NCI-H460 (cell line): Measurements from ENCODE around the gene CRLF1. TPM values are rescaled to one million over a fixed set of nuclear protein-coding genes. Genes with fewer than 3 reads are reported as not detected.

Experiments
- DNase-seq: peaks from one replicate; pipeline ENCODE4 v3.0.0-alpha.2; 2016; ENCODE audit warnings: low read depth; ENCODE audit errors: extremely low read depth
- polyA plus RNA-seq: library from polyadenylated mRNA; depleted of rRNA; stranded (reverse); fragments of >200 nt; gene quantifications from 2 replicates; pipeline ENCODE4 v1.2.3, GENCODE V29; 2014; cell fraction: nucleus; rRNA removed
- total RNA-seq: library from RNA; depleted of rRNA; stranded (reverse); fragments of >200 nt; shearing (Covaris generic); gene quantifications from 2 replicates; pipeline ENCODE4 v1.2.3, GENCODE V29; 2014; rRNA removed

Gene CRLF1
- total RNA-seq: 91.3 and 109 TPM in 2 replicates
- polyA plus RNA-seq: 76.3 and 105 TPM in 2 replicates

GRCh38 chr19:18606281-18607225 lies at the start of gene CRLF1:
Gene CRLF1, minus strand, starts transcription at chr19:18606799. Its CDS starts 143 bp downstream, at chr19:18606656.
- DNase-seq: no peak

- DNase-seq: no peak
Measured at GRCh38 chr19:18655173-18655844, 48.7 kb upstream of the CRLF1 start.

- DNase-seq: no peak
Measured at GRCh38 chr19:18654469-18654868, 47.9 kb upstream of the CRLF1 start.

- DNase-seq: no peak
Measured at GRCh38 chr19:18653853-18654252, 47.3 kb upstream of the CRLF1 start.

- DNase-seq: no peak
Measured at GRCh38 chr19:18651733-18652132, 45.1 kb upstream of the CRLF1 start.

- DNase-seq: no peak
Measured at GRCh38 chr19:18651300-18651699, 44.7 kb upstream of the CRLF1 start.

- DNase-seq: peak; percentile 73
Measured at GRCh38 chr19:18650468-18651041, 44.0 kb upstream of the CRLF1 start.

- DNase-seq: peak; percentile 78
Measured at GRCh38 chr19:18650021-18650390, 43.4 kb upstream of the CRLF1 start.

GRCh38 chr19:18649371-18650020 lies 42.9 kb upstream of the CRLF1 start:
- peak; percentile 40 for DNase-seq

GRCh38 chr19:18648973-18649315 lies 42.3 kb upstream of the CRLF1 start:
- no peak for DNase-seq

- no peak for DNase-seq
Measured at GRCh38 chr19:18647807-18648206, 41.2 kb upstream of the CRLF1 start.

- no peak for DNase-seq
Measured at GRCh38 chr19:18647371-18647767, 40.8 kb upstream of the CRLF1 start.

GRCh38 chr19:18646535-18647370 lies 40.2 kb upstream of the CRLF1 start:
- DNase-seq: no peak

GRCh38 chr19:18645035-18645511 lies 38.5 kb upstream of the CRLF1 start:
- no peak for DNase-seq

- no peak for DNase-seq
Measured at GRCh38 chr19:18644196-18645034, 37.8 kb upstream of the CRLF1 start.

GRCh38 chr19:18639706-18640243 lies 33.2 kb upstream of the CRLF1 start:
- DNase-seq: no peak

GRCh38 chr19:18637673-18638630 lies 31.4 kb upstream of the CRLF1 start:
- DNase-seq: no peak
